Smooth muscle cell (in vitro differentiated cells): Measurements from ENCODE around the gene SRMS. TPM values are rescaled to one million over a fixed set of nuclear protein-coding genes. Genes with fewer than 3 reads are reported as not detected.

ENCODE experiments used
- DNase-seq: peaks from one replicate; lab custom pipeline; 2025; ENCODE audit not compliant: unreplicated experiment; lab: John Stamatoyannopoulos, UW
- H2AFZ ChIP-seq: fragments of 200-600 bp; sonication (generic); 2 replicates; pipeline ENCODE4 v1.6.0; 2016; ENCODE audit warnings: antibody characterized with exemption, low read depth, mild to moderate bottlenecking
- H3F3A ChIP-seq: fragments of 200-600 bp; sonication (generic); 2 replicates; pipeline ENCODE4 v1.6.0; 2017; ENCODE audit warnings: antibody characterized with exemption, low read depth
- H3K27ac ChIP-seq: fragments of 200-600 bp; sonication (generic); 2 replicates; pipeline ENCODE4 v1.5.1; 2016; ENCODE audit warnings: low read depth, mild to moderate bottlenecking
- H3K27me3 ChIP-seq: fragments of 200-600 bp; sonication (generic); 2 replicates; pipeline ENCODE4 v1.6.1; 2016; ENCODE audit warnings: low read depth, mild to moderate bottlenecking
- H3K36me3 ChIP-seq: fragments of 200-600 bp; sonication (generic); 2 replicates; pipeline ENCODE4 v1.5.1; 2016; ENCODE audit warnings: low read depth
- H3K4me1 ChIP-seq: fragments of 200-600 bp; sonication (generic); 2 replicates; pipeline ENCODE4 v1.5.1; 2016; ENCODE audit warnings: low read depth
- H3K4me2 ChIP-seq: fragments of 200-600 bp; sonication (generic); 2 replicates; pipeline ENCODE4 v1.6.0; 2016; ENCODE audit warnings: mild to moderate bottlenecking
- H3K4me3 ChIP-seq: fragments of 200-600 bp; sonication (generic); 2 replicates; pipeline ENCODE4 v1.5.1; 2016; ENCODE audit warnings: mild to moderate bottlenecking
- H3K79me2 ChIP-seq: fragments of 200-600 bp; sonication (generic); 2 replicates; pipeline ENCODE4 v1.6.0; 2016; ENCODE audit warnings: low read depth, mild to moderate bottlenecking
- H3K9ac ChIP-seq: fragments of 200-600 bp; sonication (generic); 2 replicates; pipeline ENCODE4 v1.6.0; 2016; ENCODE audit warnings: low read depth
- H3K9me3 ChIP-seq: fragments of 200-600 bp; sonication (generic); replicated peaks from 2 replicates; pipeline ENCODE4 v1.5.1; 2016; ENCODE audit warnings: low read depth
- H4K20me1 ChIP-seq: fragments of 200-600 bp; sonication (generic); 2 replicates; pipeline ENCODE4 v1.6.0; 2016; ENCODE audit warnings: low read depth
- CTCF ChIP-seq: fragments of 200-600 bp; sonication (generic); IDR thresholded peaks from 2 replicates; pipeline ENCODE4 v1.5.1; 2017; ENCODE audit warnings: borderline replicate concordance, mild to moderate bottlenecking, antibody characterized with exemption; ENCODE audit not compliant: insufficient read depth, poor library complexity, severe bottlenecking
- WGBS: methylation state at CpG from one replicate; pipeline ENCODE4 v1.1.7; 2016; ENCODE audit warnings: low lambda C conversion rate; 5-methylcytosine and 5-hydroxymethylcytosine counted together
- polyA plus RNA-seq: library from polyadenylated mRNA; unstranded; fragments of >200 nt; fragmentation: Nextera tagmentation; extraction: Ambion mirVana; gene quantifications from 2 replicates; pipeline ENCODE4 v1.2.1, GENCODE V29; 2016
- total RNA-seq: library from RNA; depleted of rRNA; stranded (reverse); fragments of >200 nt; gene quantifications from 2 replicates; pipeline ENCODE4 v1.2.3, GENCODE V29; 2014

Gene SRMS
- total and polyA plus RNA-seq, 2 experiments from 2014 or later = not detected

GRCh38 chr20:63539441-63540370 lies 7.8 kb downstream of the SRMS start:
- H4K20me1 ChIP-seq = no peaks in the 10 kb centered on the region
- H3K4me2 ChIP-seq = no peak overlapping the region
- no peak overlapping the region for H3K27ac ChIP-seq
- H3K79me2 ChIP-seq = no peaks in the 10 kb centered on the region
- no peaks in the 10 kb centered on the region for H3F3A ChIP-seq
- H2AFZ ChIP-seq = no peak overlapping the region
- DNase-seq = no peak
- TF ChIP-seq CTCF = no peak
- H3K36me3 ChIP-seq = no peaks in the 10 kb centered on the region
- WGBS = 94% methylated on average over 24 of the region's 29 CpGs
- no peak overlapping the region for H3K9ac ChIP-seq
- peaks cover 3% of the 10 kb centered on the region for H3K4me1 ChIP-seq
- no peaks in the 10 kb centered on the region for H3K9me3 ChIP-seq
- no peaks in the 10 kb centered on the region for H3K27me3 ChIP-seq
- H3K4me3 ChIP-seq = no peak overlapping the region

GRCh38 chr20:63539092-63539430 lies 8.5 kb downstream of the SRMS start:
- Histone ChIP-seq H3K9ac (no peak overlapping the region), H2AFZ (no peak overlapping the region), H3K4me2 (no peak overlapping the region), H3K4me1 (peaks cover 3% of the 10 kb centered on the region), H3K79me2 (no peaks in the 10 kb centered on the region), H3K27me3 (no peaks in the 10 kb centered on the region), H3K27ac (no peak overlapping the region), H3K4me3 (no peak overlapping the region), H3K36me3 (no peaks in the 10 kb centered on the region), H3K9me3 (no peaks in the 10 kb centered on the region), H4K20me1 (no peaks in the 10 kb centered on the region), H3F3A (no peaks in the 10 kb centered on the region)
- WGBS = 95% methylated on average over 12 of the region's 12 CpGs
- DNase-seq = no peak
- no peak for TF ChIP-seq CTCF

GRCh38 chr20:63538204-63539091 lies 9.1 kb downstream of the SRMS start:
- Histone ChIP-seq H3K9me3 (no peaks in the 10 kb centered on the region), H2AFZ (no peak overlapping the region), H4K20me1 (no peaks in the 10 kb centered on the region), H3K4me2 (peak overlapping the region; percentile 84), H3K4me3 (peak overlapping the region; percentile 41), H3K27me3 (no peaks in the 10 kb centered on the region), H3F3A (no peaks in the 10 kb centered on the region), H3K27ac (no peak overlapping the region), H3K36me3 (no peaks in the 10 kb centered on the region), H3K9ac (no peak overlapping the region), H3K4me1 (peaks cover 3% of the 10 kb centered on the region), H3K79me2 (no peaks in the 10 kb centered on the region)
- TF ChIP-seq CTCF = no peak
- WGBS = 54% methylated on average over 27 of the region's 27 CpGs
- no peak for DNase-seq
